Right ventricle myocardium inferior (tissue), 1 donor: Measurements from ENCODE around the gene MACROD1. TPM values are rescaled to one million over a fixed set of nuclear protein-coding genes. Genes with fewer than 3 reads are reported as not detected.
A peak's percentile ranks its signal among the peaks of the same experiment; 100 is the strongest.
"Not testable (repeated sequence)": the region's sequence is repeated elsewhere in the genome, so short reads cannot be mapped to it uniquely, and the experiment has no call there.

Experiments
- ATAC-seq: fragments of 200-7000 bp; cut with Tn5 transposase; one replicate; pipeline ENCODE4 v1.9.1; 2020; ENCODE audit warnings: mild to moderate bottlenecking, moderate library complexity
- DNase-seq: peaks from one replicate; pipeline ENCODE4 v3.0.0; 2021; ENCODE audit errors: missing footprints
- intact Hi-C: fragments of 100-400 bp; cut with DNase I; formaldehyde crosslinking; loops from one replicate; pipeline ENCODE4 v1.11.0; 2022
- total RNA-seq: library from RNA; stranded (reverse); fragmentation: NEBNext Ultra II Directional; extraction: Animal tissue kit (Norgen Biotek cat#: 25700); gene quantifications from one replicate; pipeline ENCODE4 v1.2.1, GENCODE V29; 2021
- donor health status: DM: no; HTN: yes; CAD: no; lungs with severe emphysema.

The MACROD1 gene
- total RNA-seq, 1 donor from 2014 or later, result 119 TPM

GRCh38 chr11:64058494-64058893 is 107.4 kb downstream of the MACROD1 start:
- intact Hi-C loops, result no loop called here
- ATAC-seq (peak; percentile 73), DNase-seq (peak; percentile 77)

- DNase-seq (no peak), ATAC-seq (no peak)
- intact Hi-C loops, result no loop called here
These were observed 108.0 kb downstream of the MACROD1 start for GRCh38 chr11:64057890-64058289.

GRCh38 chr11:64056861-64057260 is 109.1 kb downstream of the MACROD1 start:
- intact Hi-C loops, result no loop called here
- ATAC-seq, result no peak
- DNase-seq, result no peak

- ATAC-seq (no peak), DNase-seq (no peak)
- intact Hi-C loops, result no loop called here
These were observed 109.6 kb downstream of the MACROD1 start for GRCh38 chr11:64056213-64056785.

- ATAC-seq, result peak; percentile 75
- intact Hi-C loops, result no loop called here
- peak; percentile 85 for DNase-seq
These were observed 110.8 kb downstream of the MACROD1 start for GRCh38 chr11:64055077-64055476.

- intact Hi-C loops, result no loop called here
- no peak for ATAC-seq
These were observed 112.2 kb downstream of the MACROD1 start for GRCh38 chr11:64053699-64054098.

GRCh38 chr11:64052938-64053622 is 112.8 kb downstream of the MACROD1 start:
- intact Hi-C loops, result no loop called here
- ATAC-seq, result no peak
- DNase-seq, result no peak

More at GRCh38 chr11:64053699-64054098, 112.2 kb downstream of the MACROD1 start:
- no peak for DNase-seq

GRCh38 chr11:64052436-64052835 is 113.5 kb downstream of the MACROD1 start:
- DNase-seq, result no peak
- intact Hi-C loops, result no loop called here
- ATAC-seq, result no peak

- intact Hi-C loops, result no loop called here
- no peak for ATAC-seq
- DNase-seq, result no peak
These were observed 114.6 kb downstream of the MACROD1 start for GRCh38 chr11:64051297-64051696.

GRCh38 chr11:64049509-64049908 is 116.4 kb downstream of the MACROD1 start:
- intact Hi-C loops, result no loop called here
- DNase-seq (no peak), ATAC-seq (no peak)

GRCh38 chr11:64048042-64048854 is 117.7 kb downstream of the MACROD1 start:
- no peak for DNase-seq
- intact Hi-C loops, result no loop called here
- ATAC-seq, result no peak

- ATAC-seq, intact Hi-C loops, DNase-seq: not testable (repeated sequence)
These were observed 118.5 kb downstream of the MACROD1 start for GRCh38 chr11:64047373-64047772.

GRCh38 chr11:64045700-64046099 is 120.2 kb downstream of the MACROD1 start:
- ATAC-seq, result no peak
- intact Hi-C loops, result no loop called here
- no peak for DNase-seq

- ATAC-seq, result no peak
- intact Hi-C loops, result no loop called here
- DNase-seq, result no peak
These were observed 121.1 kb downstream of the MACROD1 start for GRCh38 chr11:64044730-64045393.

- DNase-seq, result no peak
- no peak for ATAC-seq
- intact Hi-C loops, result no loop called here
These were observed 122.4 kb downstream of the MACROD1 start for GRCh38 chr11:64043545-64043944.

- ATAC-seq (no peak), DNase-seq (no peak)
- intact Hi-C loops, result no loop called here
These were observed 123.6 kb downstream of the MACROD1 start for GRCh38 chr11:64042301-64042700.

GRCh38 chr11:64041846-64042245 is 124.1 kb downstream of the MACROD1 start:
- no peak for ATAC-seq
- DNase-seq, result no peak
- intact Hi-C loops, result no loop called here

GRCh38 chr11:64040684-64041322 is 125.1 kb downstream of the MACROD1 start:
- ATAC-seq, result no peak

More at GRCh38 chr11:64040684-64041322, 125.1 kb downstream of the MACROD1 start:
- no peak for DNase-seq
- intact Hi-C loops, result no loop called here
